ENCODE measurements around the gene CCSER1.

GRCh38 chr4:91525621-91526020 lies 1398.4 kb downstream of the CCSER1 start:
- TF ChIP-seq POLR2A (IDR thresholded peaks at IDR 0.05) (no peak), CTCF (IDR thresholded peaks at IDR 0.05) (no peak), EP300 (IDR thresholded peaks at IDR 0.05) (no peak)
